Mucosa of descending colon (tissue), 3 donors: ENCODE measurements around the gene SHD. TPM values are rescaled to one million over a fixed set of nuclear protein-coding genes. Genes with fewer than 3 reads are reported as not detected.

Experiments
- ATAC-seq: fragments of 200-7000 bp; cut with Tn5 transposase; one replicate; pipeline ENCODE4 v1.9.1; 2020; ENCODE audit warnings: mild to moderate bottlenecking, moderate library complexity
- DNase-seq, 3 donors: peaks; one replicate each; pipeline ENCODE4 v3.0.0-alpha.2; 2020
- H3K36me3 ChIP-seq: fragments of 200-600 bp; one replicate; pipeline ENCODE4 v1.8.0; 2021; ENCODE audit warnings: low read depth, mild to moderate bottlenecking
- H3K4me1 ChIP-seq: fragments of 200-600 bp; one replicate; pipeline ENCODE4 v1.8.0; 2021; ENCODE audit warnings: low read depth, mild to moderate bottlenecking
- H3K4me3 ChIP-seq: fragments of 200-600 bp; one replicate; pipeline ENCODE4 v1.8.0; 2021; ENCODE audit warnings: mild to moderate bottlenecking
- H3K9me3 ChIP-seq: fragments of 200-600 bp; one replicate; pipeline ENCODE4 v1.8.0; 2021; ENCODE audit warnings: mild to moderate bottlenecking
- intact Hi-C, 2 donors: fragments of 100-400 bp; cut with DNase I in 1 of 2; cut with micrococcal nuclease in 1 of 2; formaldehyde crosslinking; loops; one replicate each; pipeline versions ENCODE4 v1.11.0 to v1.11.1; 2022; cut with DNase I, micrococcal nuclease
- total RNA-seq, 3 donors: library from RNA; stranded (reverse); fragmentation: NEBNext Ultra II Directional in 2 of 3; extraction: Animal tissue kit (Norgen Biotek cat#: 25700) in 2 of 3; gene quantifications; one replicate each; pipeline versions ENCODE4 v1.2.1 to v1.2.4, GENCODE V29; 2021 to 2023
- TF ChIP-seq, protein P1 (sequence below): fragments of 200-600 bp; IDR thresholded peaks from one replicate; pipeline ENCODE4 v1.8.0; 2022; ENCODE audit warnings: antibody characterized with exemption, mild to moderate bottlenecking
- donor health status: DM: no; HTN: no; CAD: no; lungs with moderate emphysema.
- donor health status: DM: no; HTN: no; CAD: no.
- donor health status: DM: no; HTN: yes; CAD: no.

Gene SHD
- total RNA-seq, 3 donors from 2014 or later = 4.6 to 27.8 (median 21.0) TPM

DNA sequence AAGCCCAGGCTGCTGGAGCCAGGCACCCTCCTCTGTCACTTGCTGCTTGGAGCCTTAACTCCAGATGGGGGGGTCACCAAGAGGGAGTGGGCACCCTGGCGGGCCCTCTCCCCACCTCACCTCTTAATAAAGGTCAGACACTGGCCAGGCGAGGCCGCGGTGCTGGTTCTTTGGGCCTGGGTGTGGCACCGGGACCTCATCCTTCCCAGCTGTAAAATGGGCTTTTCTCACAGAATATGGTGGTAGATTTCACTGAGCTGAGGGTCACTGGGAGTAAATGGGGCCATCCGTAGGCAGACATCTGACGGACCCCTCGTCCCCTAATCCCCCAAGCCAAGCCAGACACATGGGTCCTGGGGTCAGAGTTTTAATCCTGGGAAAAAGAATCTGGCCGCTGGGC, 44.6 kb downstream of the SHD start:
- ATAC-seq = no peak
- no peak for DNase-seq
- Histone ChIP-seq H3K4me3 (no peak overlapping the region), H3K4me1 (peaks cover 6% of the 10 kb centered on the region), H3K36me3 (no peaks in the 10 kb centered on the region), H3K9me3 (no peaks in the 10 kb centered on the region)
- TF ChIP-seq, protein P1, sequence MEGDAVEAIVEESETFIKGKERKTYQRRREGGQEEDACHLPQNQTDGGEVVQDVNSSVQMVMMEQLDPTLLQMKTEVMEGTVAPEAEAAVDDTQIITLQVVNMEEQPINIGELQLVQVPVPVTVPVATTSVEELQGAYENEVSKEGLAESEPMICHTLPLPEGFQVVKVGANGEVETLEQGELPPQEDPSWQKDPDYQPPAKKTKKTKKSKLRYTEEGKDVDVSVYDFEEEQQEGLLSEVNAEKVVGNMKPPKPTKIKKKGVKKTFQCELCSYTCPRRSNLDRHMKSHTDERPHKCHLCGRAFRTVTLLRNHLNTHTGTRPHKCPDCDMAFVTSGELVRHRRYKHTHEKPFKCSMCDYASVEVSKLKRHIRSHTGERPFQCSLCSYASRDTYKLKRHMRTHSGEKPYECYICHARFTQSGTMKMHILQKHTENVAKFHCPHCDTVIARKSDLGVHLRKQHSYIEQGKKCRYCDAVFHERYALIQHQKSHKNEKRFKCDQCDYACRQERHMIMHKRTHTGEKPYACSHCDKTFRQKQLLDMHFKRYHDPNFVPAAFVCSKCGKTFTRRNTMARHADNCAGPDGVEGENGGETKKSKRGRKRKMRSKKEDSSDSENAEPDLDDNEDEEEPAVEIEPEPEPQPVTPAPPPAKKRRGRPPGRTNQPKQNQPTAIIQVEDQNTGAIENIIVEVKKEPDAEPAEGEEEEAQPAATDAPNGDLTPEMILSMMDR = no peak
- intact Hi-C loops = no loop called here

DNA sequence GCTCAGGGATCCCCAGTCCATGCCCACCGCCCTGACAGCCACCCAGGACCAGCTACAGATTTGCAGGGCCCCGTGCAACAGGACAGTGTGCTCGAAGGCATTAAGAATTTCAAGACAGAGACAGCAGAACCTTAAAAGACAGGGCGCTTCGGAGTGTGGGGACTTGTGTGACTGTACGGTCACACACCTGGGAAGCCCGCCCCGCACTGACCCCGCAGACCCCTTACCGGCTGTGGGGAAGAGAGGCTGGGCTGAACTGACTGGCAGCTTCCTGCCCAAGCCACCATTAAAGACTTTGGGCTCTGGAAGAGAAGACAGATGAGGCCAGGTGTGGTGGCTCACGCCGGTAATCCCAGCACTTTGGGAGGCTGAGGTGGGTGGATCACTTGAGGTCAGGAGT, 45.2 kb downstream of the SHD start:
- no peaks in the 10 kb centered on the region for H3K36me3 ChIP-seq
- intact Hi-C loops = no loop called here
- DNase-seq = no peak
- no peak for ATAC-seq
- H3K9me3 ChIP-seq = no peaks in the 10 kb centered on the region
- TF ChIP-seq, protein P1 = no peak
- H3K4me1 ChIP-seq = peaks cover 6% of the 10 kb centered on the region
- H3K4me3 ChIP-seq = no peak overlapping the region

DNA sequence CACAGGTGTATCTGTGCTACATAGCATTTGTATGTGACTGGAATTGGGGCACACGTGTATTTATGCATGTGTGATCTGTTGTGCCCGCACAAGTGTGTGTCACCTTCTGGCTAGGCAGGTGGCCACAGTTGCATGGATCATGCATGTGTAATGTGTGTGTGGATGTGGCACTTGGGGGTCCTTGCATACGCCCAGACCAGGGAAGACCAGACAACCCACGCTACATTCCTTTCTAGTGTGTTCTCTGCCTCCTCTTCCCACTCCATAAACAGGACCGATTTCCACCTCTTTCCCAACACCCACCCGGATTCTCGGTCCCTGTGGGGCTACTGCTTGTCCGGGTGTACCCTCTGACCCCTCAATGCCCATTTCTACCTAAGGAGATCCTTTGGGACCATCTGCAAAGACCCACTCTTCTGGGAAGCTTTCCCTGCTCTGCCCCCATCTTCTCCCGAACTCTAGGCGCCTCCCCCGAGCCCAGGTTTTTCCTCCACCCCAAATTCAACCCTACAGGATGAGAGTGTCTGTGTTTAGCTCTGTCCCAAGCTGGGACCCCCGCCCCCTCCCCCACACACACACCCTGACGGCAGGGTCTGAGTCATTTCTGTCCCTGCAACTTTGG, 47.3 kb downstream of the SHD start:
- no peak overlapping the region for H3K4me3 ChIP-seq
- intact Hi-C loops = no loop called here
- no peak for ATAC-seq

DNA sequence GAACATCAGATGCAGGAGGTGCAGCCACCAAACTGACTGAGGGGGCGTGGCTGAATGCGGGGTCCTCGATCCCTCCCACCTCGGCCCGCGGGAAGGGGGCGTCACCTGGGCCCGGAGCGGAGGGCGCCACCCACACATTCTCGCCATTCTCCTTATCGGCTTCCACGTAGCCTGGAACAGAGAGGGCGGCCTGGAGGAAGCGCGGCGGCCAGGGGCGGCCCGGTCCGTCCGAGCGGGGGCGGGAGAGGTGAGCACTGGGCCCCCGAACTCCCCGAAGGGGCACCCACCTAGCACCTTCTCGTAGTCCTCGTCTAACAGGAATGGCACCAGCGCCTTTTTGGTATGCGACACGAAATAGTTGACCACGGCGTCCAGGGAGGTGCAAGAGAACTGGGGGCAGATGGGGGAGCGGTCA, 47.8 kb downstream of the SHD start:
- ATAC-seq (no peak), DNase-seq (no peak)
- TF ChIP-seq, protein P1 = no peak
- intact Hi-C loops = no loop called here
- Histone ChIP-seq H3K4me3 (no peak overlapping the region), H3K9me3 (no peaks in the 10 kb centered on the region), H3K4me1 (peaks cover 6% of the 10 kb centered on the region), H3K36me3 (no peaks in the 10 kb centered on the region)

More for the DNA sequence above, 47.3 kb downstream of the SHD start:
- Histone ChIP-seq H3K36me3 (no peaks in the 10 kb centered on the region), H3K4me1 (peaks cover 6% of the 10 kb centered on the region), H3K9me3 (no peaks in the 10 kb centered on the region)
- TF ChIP-seq, protein P1 = no peak
- DNase-seq = no peak

DNA sequence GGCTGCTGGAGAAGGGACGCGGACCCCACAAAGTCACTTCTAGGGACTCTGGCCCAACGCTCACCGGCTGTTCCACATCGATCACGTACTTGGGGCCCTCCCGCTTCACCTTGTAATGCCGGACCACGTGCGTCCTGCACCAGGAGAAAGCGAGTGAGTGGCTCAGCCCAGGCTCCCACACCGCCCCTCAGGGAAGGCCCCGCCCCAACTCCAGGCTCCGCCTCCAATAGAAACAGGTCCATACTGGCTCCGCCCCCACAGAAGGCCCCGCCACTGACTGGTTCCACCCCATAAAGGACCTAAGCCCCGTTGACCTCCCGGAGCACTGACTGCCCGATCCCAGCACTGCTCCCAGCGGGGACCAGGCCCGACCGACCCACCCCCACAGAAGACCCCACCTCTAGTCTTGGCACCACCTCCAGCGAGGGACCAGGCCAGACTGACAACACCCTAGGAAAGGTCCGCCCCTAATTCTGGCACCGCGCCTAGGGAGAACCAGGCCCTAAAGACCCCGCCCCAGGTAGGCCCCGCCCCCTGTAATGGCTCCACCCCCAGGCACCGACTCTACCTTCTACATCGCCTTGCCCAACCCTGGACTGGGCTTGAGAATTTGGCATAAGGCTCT, 48.3 kb downstream of the SHD start:
- intact Hi-C loops = no loop called here
- H3K36me3 ChIP-seq = no peaks in the 10 kb centered on the region
- H3K4me1 ChIP-seq = peaks cover 6% of the 10 kb centered on the region
- DNase-seq = peak; percentile 80 to 92 (median 89)
- peak; percentile 52 for ATAC-seq
- H3K9me3 ChIP-seq = no peaks in the 10 kb centered on the region
- H3K4me3 ChIP-seq = no peak overlapping the region
- TF ChIP-seq, protein P1 = no peak
